Ovary (tissue), 3 donors: ENCODE results near the gene EFL1.
"Not testable (repeated sequence)": the region's sequence is repeated elsewhere in the genome, so short reads cannot be mapped to it uniquely, and the experiment has no call there.

ENCODE experiments used
- POLR2A ChIP-seq: fragments of 450-650 bp; IDR thresholded peaks from one replicate; pipeline ENCODE4 v1.6.1; 2017; ENCODE audit warnings: antibody characterized with exemption, mild to moderate bottlenecking, moderate library complexity
- TF ChIP-seq, protein P1 (sequence below), 3 donors: fragments of 450-650 bp in 2 of 3; fragments of 200-600 bp in 1 of 3; IDR thresholded peaks; one replicate each; pipeline versions ENCODE4 v1.5.1 to v1.8.0; 2016 to 2022; ENCODE audit warnings: antibody characterized with exemption in 3 of 3, mild to moderate bottlenecking in 1 of 3
- donor health status: DM: no; HTN: no; CAD: no.

DNA sequence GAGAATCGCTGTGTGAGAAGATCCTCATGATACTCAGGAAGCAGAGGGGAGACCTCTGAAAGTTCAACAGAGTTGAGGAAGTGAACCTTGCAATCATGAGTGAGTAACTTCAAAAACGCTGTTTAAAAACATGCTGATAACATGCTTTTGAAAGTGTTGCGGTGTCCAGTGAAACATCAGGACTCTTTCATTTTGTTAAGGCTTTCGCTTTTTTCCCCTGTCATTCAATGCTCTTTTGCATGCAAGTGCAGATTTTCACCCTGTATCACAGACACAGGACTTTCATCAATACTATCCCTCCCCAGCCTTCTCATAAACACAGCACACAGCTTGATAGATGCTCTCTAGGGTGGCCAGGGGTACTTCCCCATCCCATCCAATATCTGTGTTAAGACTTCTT lies 23.9 kb upstream of the EFL1 start:
- TF ChIP-seq, protein P1, sequence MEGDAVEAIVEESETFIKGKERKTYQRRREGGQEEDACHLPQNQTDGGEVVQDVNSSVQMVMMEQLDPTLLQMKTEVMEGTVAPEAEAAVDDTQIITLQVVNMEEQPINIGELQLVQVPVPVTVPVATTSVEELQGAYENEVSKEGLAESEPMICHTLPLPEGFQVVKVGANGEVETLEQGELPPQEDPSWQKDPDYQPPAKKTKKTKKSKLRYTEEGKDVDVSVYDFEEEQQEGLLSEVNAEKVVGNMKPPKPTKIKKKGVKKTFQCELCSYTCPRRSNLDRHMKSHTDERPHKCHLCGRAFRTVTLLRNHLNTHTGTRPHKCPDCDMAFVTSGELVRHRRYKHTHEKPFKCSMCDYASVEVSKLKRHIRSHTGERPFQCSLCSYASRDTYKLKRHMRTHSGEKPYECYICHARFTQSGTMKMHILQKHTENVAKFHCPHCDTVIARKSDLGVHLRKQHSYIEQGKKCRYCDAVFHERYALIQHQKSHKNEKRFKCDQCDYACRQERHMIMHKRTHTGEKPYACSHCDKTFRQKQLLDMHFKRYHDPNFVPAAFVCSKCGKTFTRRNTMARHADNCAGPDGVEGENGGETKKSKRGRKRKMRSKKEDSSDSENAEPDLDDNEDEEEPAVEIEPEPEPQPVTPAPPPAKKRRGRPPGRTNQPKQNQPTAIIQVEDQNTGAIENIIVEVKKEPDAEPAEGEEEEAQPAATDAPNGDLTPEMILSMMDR (IDR thresholded peaks at IDR 0.05), result not testable (repeated sequence)
- not testable (repeated sequence) for TF ChIP-seq POLR2A
